ENCODE measurements around the gene CADM2.

Gene CADM2

DNA sequence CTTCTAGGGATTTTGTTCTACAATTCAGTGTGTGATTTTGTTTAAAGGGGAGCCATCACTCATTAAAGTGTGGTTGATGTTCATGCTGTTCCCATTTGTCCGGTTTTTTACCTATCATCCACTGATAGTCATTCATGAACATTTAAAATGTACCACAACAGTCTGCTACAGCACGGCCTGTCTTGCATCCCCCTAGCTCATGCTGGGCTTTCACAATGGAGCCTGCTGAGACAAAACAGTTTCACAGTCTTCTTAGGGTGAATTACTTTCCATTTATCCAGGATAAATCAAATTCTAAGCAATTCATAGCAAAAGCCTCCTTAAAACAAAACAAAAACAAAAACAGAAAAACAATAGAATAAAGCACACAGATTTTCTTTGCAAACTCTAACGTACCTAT lies 627.2 kb downstream of the CADM2 start:
- no peak overlapping the region for H3K27ac ChIP-seq (ENCODE audit: low read depth in 2 of 2, low read length in 2 of 2)
- H3K36me3 ChIP-seq (ENCODE audit: control insufficient read depth in 2 of 2, insufficient read depth in 2 of 2, low read length in 2 of 2): no peaks in the 10 kb centered on the region
- H3K9me3 ChIP-seq (ENCODE audit: control insufficient read depth in 2 of 2, low read length in 2 of 2): no peaks in the 10 kb centered on the region
- H3K27me3 ChIP-seq (ENCODE audit: control insufficient read depth in 2 of 2, insufficient read depth in 2 of 2, low read length in 2 of 2): no peaks in the 10 kb centered on the region
- H3K4me1 ChIP-seq (ENCODE audit: control insufficient read depth in 2 of 2, insufficient read depth in 2 of 2, low read length in 2 of 2): no peaks in the 10 kb centered on the region
- no peak overlapping the region for H3K4me3 ChIP-seq (ENCODE audit: low read length in 2 of 2)
- no peak overlapping the region for H3K9ac ChIP-seq (ENCODE audit: low read depth in 1 of 2, low read length in 2 of 2)

DNA sequence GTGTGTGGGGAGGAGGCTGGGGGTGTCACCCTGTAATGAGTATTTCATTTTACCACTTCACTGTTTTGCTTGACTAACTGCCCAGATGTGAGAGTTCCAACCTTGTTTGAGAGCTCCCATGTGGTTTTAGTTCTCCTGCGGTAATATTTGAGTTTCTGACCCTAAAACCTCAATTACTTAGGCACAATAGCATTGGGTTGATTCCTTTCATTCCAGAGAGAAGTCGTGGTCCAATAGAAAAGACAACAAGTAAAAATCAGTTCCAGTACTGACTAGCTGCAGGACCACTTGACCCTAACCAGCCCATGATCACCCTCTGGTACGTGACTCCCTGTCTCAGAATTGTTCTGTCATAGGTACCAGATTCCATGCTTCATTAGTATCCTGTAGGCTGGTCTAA lies 630.4 kb downstream of the CADM2 start:
- no peak overlapping the region for H3K4me3 ChIP-seq (ENCODE audit: low read length in 2 of 2)
- H3K36me3 ChIP-seq (ENCODE audit: control insufficient read depth in 2 of 2, insufficient read depth in 2 of 2, low read length in 2 of 2): no peaks in the 10 kb centered on the region

GRCh38 chr3:85591451-85591850 lies 632.7 kb downstream of the CADM2 start:
- H3K9me3 ChIP-seq (ENCODE audit: control insufficient read depth in 2 of 2, low read length in 2 of 2): no peaks in the 10 kb centered on the region
- no peak overlapping the region for H3K27ac ChIP-seq (ENCODE audit: low read depth in 2 of 2, low read length in 2 of 2)
- H3K9ac ChIP-seq (ENCODE audit: low read depth in 1 of 2, low read length in 2 of 2): no peak overlapping the region
- no peaks in the 10 kb centered on the region for H3K36me3 ChIP-seq (ENCODE audit: control insufficient read depth in 2 of 2, insufficient read depth in 2 of 2, low read length in 2 of 2)
- no peaks in the 10 kb centered on the region for H3K27me3 ChIP-seq (ENCODE audit: control insufficient read depth in 2 of 2, insufficient read depth in 2 of 2, low read length in 2 of 2)
- H3K4me3 ChIP-seq (ENCODE audit: low read length in 2 of 2): no peak overlapping the region
- no peaks in the 10 kb centered on the region for H3K4me1 ChIP-seq (ENCODE audit: control insufficient read depth in 2 of 2, insufficient read depth in 2 of 2, low read length in 2 of 2)

More for the DNA sequence above, 630.4 kb downstream of the CADM2 start:
- no peaks in the 10 kb centered on the region for H3K9me3 ChIP-seq (ENCODE audit: control insufficient read depth in 2 of 2, low read length in 2 of 2)
- no peak overlapping the region for H3K27ac ChIP-seq (ENCODE audit: low read depth in 2 of 2, low read length in 2 of 2)
- H3K9ac ChIP-seq (ENCODE audit: low read depth in 1 of 2, low read length in 2 of 2): no peak overlapping the region
- H3K4me1 ChIP-seq (ENCODE audit: control insufficient read depth in 2 of 2, insufficient read depth in 2 of 2, low read length in 2 of 2): no peaks in the 10 kb centered on the region
- no peaks in the 10 kb centered on the region for H3K27me3 ChIP-seq (ENCODE audit: control insufficient read depth in 2 of 2, insufficient read depth in 2 of 2, low read length in 2 of 2)

DNA sequence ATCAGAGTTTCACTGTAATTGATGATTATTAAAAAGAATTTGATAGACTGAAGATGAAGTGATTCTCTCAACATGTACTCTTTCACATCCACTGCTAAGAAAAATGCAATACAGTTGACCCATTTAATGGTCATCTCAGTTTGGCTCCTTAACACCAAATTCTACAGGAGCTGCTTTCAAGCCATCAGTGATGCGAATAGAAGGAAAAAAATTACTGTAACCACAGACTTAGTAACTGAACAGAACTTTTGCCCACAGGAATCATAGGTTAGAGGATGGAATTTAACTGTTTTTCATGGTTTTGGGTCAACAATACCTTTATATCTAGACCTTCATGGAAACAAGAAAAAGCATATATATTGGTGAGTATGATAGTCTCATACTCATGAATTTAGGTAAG lies 633.5 kb downstream of the CADM2 start:
- no peak overlapping the region for H3K27ac ChIP-seq (ENCODE audit: low read depth in 2 of 2, low read length in 2 of 2)

GRCh38 chr3:85594676-85595075 lies 635.9 kb downstream of the CADM2 start:
- Histone ChIP-seq H3K4me3 (ENCODE audit: low read length in 2 of 2) (no peak overlapping the region), H3K27ac (ENCODE audit: low read depth in 2 of 2, low read length in 2 of 2) (no peak overlapping the region), H3K9me3 (ENCODE audit: control insufficient read depth in 2 of 2, low read length in 2 of 2) (no peaks in the 10 kb centered on the region), H3K9ac (ENCODE audit: low read depth in 1 of 2, low read length in 2 of 2) (no peak overlapping the region), H3K36me3 (ENCODE audit: control insufficient read depth in 2 of 2, insufficient read depth in 2 of 2, low read length in 2 of 2) (no peaks in the 10 kb centered on the region), H3K4me1 (ENCODE audit: control insufficient read depth in 2 of 2, insufficient read depth in 2 of 2, low read length in 2 of 2) (no peaks in the 10 kb centered on the region), H3K27me3 (ENCODE audit: control insufficient read depth in 2 of 2, insufficient read depth in 2 of 2, low read length in 2 of 2) (no peaks in the 10 kb centered on the region)

More for the DNA sequence above, 633.5 kb downstream of the CADM2 start:
- Histone ChIP-seq H3K4me3 (ENCODE audit: low read length in 2 of 2) (no peak overlapping the region), H3K9ac (ENCODE audit: low read depth in 1 of 2, low read length in 2 of 2) (no peak overlapping the region), H3K27me3 (ENCODE audit: control insufficient read depth in 2 of 2, insufficient read depth in 2 of 2, low read length in 2 of 2) (no peaks in the 10 kb centered on the region), H3K36me3 (ENCODE audit: control insufficient read depth in 2 of 2, insufficient read depth in 2 of 2, low read length in 2 of 2) (no peaks in the 10 kb centered on the region), H3K9me3 (ENCODE audit: control insufficient read depth in 2 of 2, low read length in 2 of 2) (no peaks in the 10 kb centered on the region), H3K4me1 (ENCODE audit: control insufficient read depth in 2 of 2, insufficient read depth in 2 of 2, low read length in 2 of 2) (no peaks in the 10 kb centered on the region)

- H3K36me3 ChIP-seq (ENCODE audit: control insufficient read depth in 2 of 2, insufficient read depth in 2 of 2, low read length in 2 of 2): no peaks in the 10 kb centered on the region
- H3K4me3 ChIP-seq (ENCODE audit: low read length in 2 of 2): no peak overlapping the region
Observed at GRCh38 chr3:85603378-85603777, 644.6 kb downstream of the CADM2 start.

GRCh38 chr3:85604641-85605040 lies 645.9 kb downstream of the CADM2 start:
- no peak overlapping the region for H3K4me3 ChIP-seq (ENCODE audit: low read length in 2 of 2)
- H3K9ac ChIP-seq (ENCODE audit: low read depth in 1 of 2, low read length in 2 of 2): no peak overlapping the region
- H3K9me3 ChIP-seq (ENCODE audit: control insufficient read depth in 2 of 2, low read length in 2 of 2): no peaks in the 10 kb centered on the region
- H3K27ac ChIP-seq (ENCODE audit: low read depth in 2 of 2, low read length in 2 of 2): no peak overlapping the region
- H3K36me3 ChIP-seq (ENCODE audit: control insufficient read depth in 2 of 2, insufficient read depth in 2 of 2, low read length in 2 of 2): no peaks in the 10 kb centered on the region
- H3K27me3 ChIP-seq (ENCODE audit: control insufficient read depth in 2 of 2, insufficient read depth in 2 of 2, low read length in 2 of 2): no peaks in the 10 kb centered on the region
- no peaks in the 10 kb centered on the region for H3K4me1 ChIP-seq (ENCODE audit: control insufficient read depth in 2 of 2, insufficient read depth in 2 of 2, low read length in 2 of 2)

More at GRCh38 chr3:85603378-85603777, 644.6 kb downstream of the CADM2 start:
- no peaks in the 10 kb centered on the region for H3K9me3 ChIP-seq (ENCODE audit: control insufficient read depth in 2 of 2, low read length in 2 of 2)
- no peak overlapping the region for H3K9ac ChIP-seq (ENCODE audit: low read depth in 1 of 2, low read length in 2 of 2)
- no peaks in the 10 kb centered on the region for H3K4me1 ChIP-seq (ENCODE audit: control insufficient read depth in 2 of 2, insufficient read depth in 2 of 2, low read length in 2 of 2)
- H3K27ac ChIP-seq (ENCODE audit: low read depth in 2 of 2, low read length in 2 of 2): no peak overlapping the region
- no peaks in the 10 kb centered on the region for H3K27me3 ChIP-seq (ENCODE audit: control insufficient read depth in 2 of 2, insufficient read depth in 2 of 2, low read length in 2 of 2)

DNA sequence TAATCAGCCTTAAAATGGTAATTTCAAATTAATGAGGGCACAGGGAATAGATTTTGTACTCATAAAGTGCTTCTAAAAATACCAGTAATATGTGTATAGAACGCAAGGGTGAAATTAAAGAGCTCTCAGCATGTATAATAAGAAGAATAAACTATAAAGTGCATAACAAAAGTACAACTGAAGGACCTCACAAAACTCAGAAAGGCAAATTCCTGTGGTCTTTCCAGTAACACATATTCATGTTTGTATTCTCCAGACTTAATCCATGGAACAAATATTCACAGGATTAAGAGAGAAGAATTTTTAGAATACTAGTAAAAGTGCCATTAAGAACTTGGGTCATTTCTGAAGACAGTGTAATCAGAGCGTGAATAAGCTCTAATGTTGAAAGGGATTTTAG lies 646.3 kb downstream of the CADM2 start:
- H3K4me3 ChIP-seq (ENCODE audit: low read length in 2 of 2): no peak overlapping the region

DNA sequence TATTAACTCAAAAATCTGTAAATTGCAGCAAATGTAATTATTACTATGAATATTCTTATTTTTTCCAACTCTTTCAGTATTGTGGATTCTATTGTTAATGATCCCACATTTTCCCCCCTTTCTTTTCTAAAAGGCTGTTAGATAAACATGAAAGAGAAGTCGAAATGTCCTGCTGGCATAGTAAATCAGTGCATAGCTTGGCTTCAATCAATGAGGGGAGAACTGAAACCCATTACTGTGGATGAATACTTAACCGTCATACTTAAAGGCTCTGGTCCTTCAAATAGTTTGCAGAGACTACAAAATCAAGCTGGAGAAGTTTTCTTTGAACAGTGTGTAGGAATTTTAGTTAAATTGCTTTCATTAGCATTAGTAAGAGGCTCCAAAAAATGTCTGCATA lies 667.9 kb downstream of the CADM2 start:
- no peaks in the 10 kb centered on the region for H3K27me3 ChIP-seq (ENCODE audit: control insufficient read depth in 2 of 2, insufficient read depth in 2 of 2, low read length in 2 of 2)
- H3K4me1 ChIP-seq (ENCODE audit: control insufficient read depth in 2 of 2, insufficient read depth in 2 of 2, low read length in 2 of 2): no peaks in the 10 kb centered on the region
- H3K4me3 ChIP-seq (ENCODE audit: low read length in 2 of 2): no peak overlapping the region
- no peaks in the 10 kb centered on the region for H3K36me3 ChIP-seq (ENCODE audit: control insufficient read depth in 2 of 2, insufficient read depth in 2 of 2, low read length in 2 of 2)
- H3K27ac ChIP-seq (ENCODE audit: low read depth in 2 of 2, low read length in 2 of 2): no peak overlapping the region
- no peaks in the 10 kb centered on the region for H3K9me3 ChIP-seq (ENCODE audit: control insufficient read depth in 2 of 2, low read length in 2 of 2)
- no peak overlapping the region for H3K9ac ChIP-seq (ENCODE audit: low read depth in 1 of 2, low read length in 2 of 2)

More for the DNA sequence above, 646.3 kb downstream of the CADM2 start:
- Histone ChIP-seq H3K9ac (ENCODE audit: low read depth in 1 of 2, low read length in 2 of 2) (no peak overlapping the region), H3K9me3 (ENCODE audit: control insufficient read depth in 2 of 2, low read length in 2 of 2) (no peaks in the 10 kb centered on the region), H3K27ac (ENCODE audit: low read depth in 2 of 2, low read length in 2 of 2) (no peak overlapping the region), H3K36me3 (ENCODE audit: control insufficient read depth in 2 of 2, insufficient read depth in 2 of 2, low read length in 2 of 2) (no peaks in the 10 kb centered on the region), H3K4me1 (ENCODE audit: control insufficient read depth in 2 of 2, insufficient read depth in 2 of 2, low read length in 2 of 2) (no peaks in the 10 kb centered on the region), H3K27me3 (ENCODE audit: control insufficient read depth in 2 of 2, insufficient read depth in 2 of 2, low read length in 2 of 2) (no peaks in the 10 kb centered on the region)

- H3K9ac ChIP-seq (ENCODE audit: low read depth in 1 of 2, low read length in 2 of 2): no peak overlapping the region
- no peaks in the 10 kb centered on the region for H3K27me3 ChIP-seq (ENCODE audit: control insufficient read depth in 2 of 2, insufficient read depth in 2 of 2, low read length in 2 of 2)
- H3K27ac ChIP-seq (ENCODE audit: low read depth in 2 of 2, low read length in 2 of 2): no peak overlapping the region
- no peaks in the 10 kb centered on the region for H3K9me3 ChIP-seq (ENCODE audit: control insufficient read depth in 2 of 2, low read length in 2 of 2)
- no peaks in the 10 kb centered on the region for H3K36me3 ChIP-seq (ENCODE audit: control insufficient read depth in 2 of 2, insufficient read depth in 2 of 2, low read length in 2 of 2)
- no peak overlapping the region for H3K4me3 ChIP-seq (ENCODE audit: low read length in 2 of 2)
- no peaks in the 10 kb centered on the region for H3K4me1 ChIP-seq (ENCODE audit: control insufficient read depth in 2 of 2, insufficient read depth in 2 of 2, low read length in 2 of 2)
Observed at GRCh38 chr3:85627932-85628331, 669.1 kb downstream of the CADM2 start.

DNA sequence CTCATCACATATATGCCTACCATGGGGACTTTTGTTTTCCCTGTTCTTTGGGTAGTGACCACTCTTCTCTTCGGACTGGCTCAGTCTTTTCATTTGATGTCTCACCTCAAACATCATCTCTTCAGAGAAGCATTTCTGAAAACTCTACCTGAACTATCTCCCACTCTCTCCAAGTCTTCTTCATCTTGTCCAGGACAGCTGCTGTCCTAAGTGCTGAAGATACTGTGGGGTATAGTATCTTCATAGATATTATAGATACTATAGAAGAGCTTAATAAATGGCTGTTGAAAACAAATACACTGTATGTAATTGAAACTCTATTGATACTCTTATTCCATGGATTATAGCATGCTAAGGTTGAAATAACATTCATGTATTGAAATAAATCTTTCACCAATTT lies 672.3 kb downstream of the CADM2 start:
- no peaks in the 10 kb centered on the region for H3K27me3 ChIP-seq (ENCODE audit: control insufficient read depth in 2 of 2, insufficient read depth in 2 of 2, low read length in 2 of 2)
- H3K9ac ChIP-seq (ENCODE audit: low read depth in 1 of 2, low read length in 2 of 2): no peak overlapping the region
- H3K36me3 ChIP-seq (ENCODE audit: control insufficient read depth in 2 of 2, insufficient read depth in 2 of 2, low read length in 2 of 2): no peaks in the 10 kb centered on the region
- no peak overlapping the region for H3K4me3 ChIP-seq (ENCODE audit: low read length in 2 of 2)
- H3K9me3 ChIP-seq (ENCODE audit: control insufficient read depth in 2 of 2, low read length in 2 of 2): no peaks in the 10 kb centered on the region
- no peak overlapping the region for H3K27ac ChIP-seq (ENCODE audit: low read depth in 2 of 2, low read length in 2 of 2)
- H3K4me1 ChIP-seq (ENCODE audit: control insufficient read depth in 2 of 2, insufficient read depth in 2 of 2, low read length in 2 of 2): no peaks in the 10 kb centered on the region
